Measurements from ENCODE around the gene LMLN. TPM values are rescaled to one million over a fixed set of nuclear protein-coding genes. Genes with fewer than 3 reads are reported as not detected.
"Not testable (repeated sequence)": the region's sequence is repeated elsewhere in the genome, so short reads cannot be mapped to it uniquely, and the experiment has no call there.

Gene LMLN
- total RNA-seq, 1 donor from 2014 or later: 4.4 TPM

- no peak for DNase-seq (ENCODE audit: low spot score)
These were observed 3.4 kb upstream of the LMLN start for GRCh38 chr3:197956626-197956988.

- no peak for DNase-seq (ENCODE audit: low spot score)
These were observed 2.3 kb upstream of the LMLN start for GRCh38 chr3:197957790-197958133.

- no peak for DNase-seq (ENCODE audit: low spot score)
These were observed 1.7 kb upstream of the LMLN start for GRCh38 chr3:197958346-197958745.

- not testable (repeated sequence) for DNase-seq (ENCODE audit: low spot score)
These were observed 1.2 kb upstream of the LMLN start for GRCh38 chr3:197958848-197959247.

- DNase-seq (ENCODE audit: low spot score): no peak
These were observed 522 bp upstream of the LMLN start for GRCh38 chr3:197959500-197959890.

- DNase-seq (ENCODE audit: low spot score): no peak
These were observed 921 bp downstream of the LMLN start for GRCh38 chr3:197960694-197961581.

GRCh38 chr3:197961582-197961945 lies 1.5 kb downstream of the LMLN start:
- DNase-seq (ENCODE audit: low spot score): no peak

GRCh38 chr3:197963019-197963637 lies 3.1 kb downstream of the LMLN start:
- DNase-seq (ENCODE audit: low spot score): no peak

GRCh38 chr3:197967337-197967989 lies 7.4 kb downstream of the LMLN start:
- not testable (repeated sequence) for DNase-seq (ENCODE audit: low spot score)

- DNase-seq (ENCODE audit: low spot score): no peak
These were observed 10.6 kb downstream of the LMLN start for GRCh38 chr3:197970588-197970987.

GRCh38 chr3:197974016-197974415 lies 14.0 kb downstream of the LMLN start:
- DNase-seq (ENCODE audit: low spot score): no peak

- DNase-seq (ENCODE audit: low spot score): no peak
These were observed 15.3 kb downstream of the LMLN start for GRCh38 chr3:197975311-197975710.

GRCh38 chr3:197983076-197983475 lies 23.1 kb downstream of the LMLN start:
- no peak for DNase-seq (ENCODE audit: low spot score)

GRCh38 chr3:197989651-197990050 lies 29.6 kb downstream of the LMLN start:
- no peak for DNase-seq (ENCODE audit: low spot score)

GRCh38 chr3:197994736-197995135 lies 34.7 kb downstream of the LMLN start:
- DNase-seq (ENCODE audit: low spot score): no peak

GRCh38 chr3:197996855-197997254 lies 36.8 kb downstream of the LMLN start:
- DNase-seq (ENCODE audit: low spot score): no peak

GRCh38 chr3:197997936-197998335 lies 37.9 kb downstream of the LMLN start:
- DNase-seq (ENCODE audit: low spot score): no peak

- no peak for DNase-seq (ENCODE audit: low spot score)
These were observed 57.1 kb downstream of the LMLN start for GRCh38 chr3:198017090-198017489.

- no peak for DNase-seq (ENCODE audit: low spot score)
These were observed 58.4 kb downstream of the LMLN start for GRCh38 chr3:198018416-198018815.

GRCh38 chr3:198019115-198019514 lies 59.1 kb downstream of the LMLN start:
- no peak for DNase-seq (ENCODE audit: low spot score)

GRCh38 chr3:198021320-198021719 lies 61.3 kb downstream of the LMLN start:
- no peak for DNase-seq (ENCODE audit: low spot score)

- DNase-seq (ENCODE audit: low spot score): no peak
These were observed 62.6 kb downstream of the LMLN start for GRCh38 chr3:198022604-198023003.
